Measurements from ENCODE around the gene MTIF2. TPM values are rescaled to one million over a fixed set of nuclear protein-coding genes. Genes with fewer than 3 reads are reported as not detected.

MTIF2 gene
- total and polyA plus RNA-seq, 8 donors = 7.1 to 32.1 (median 21.1) TPM

- TF ChIP-seq CTCF (IDR thresholded peaks at IDR 0.05) (no peak), POLR2AphosphoS5 (IDR thresholded peaks at IDR 0.05) (no peak), EP300 (IDR thresholded peaks at IDR 0.05) (no peak), POLR2A (IDR thresholded peaks at IDR 0.05) (no peak)
Observed at GRCh38 chr2:55223958-55224760, 44.9 kb downstream of the MTIF2 start.

GRCh38 chr2:55213822-55214221 is 55.2 kb downstream of the MTIF2 start:
- TF ChIP-seq CTCF (IDR thresholded peaks at IDR 0.05) = no peak
- no peak for TF ChIP-seq POLR2A (IDR thresholded peaks at IDR 0.05)
- TF ChIP-seq EP300 (IDR thresholded peaks at IDR 0.05) = no peak
- no peak for TF ChIP-seq POLR2AphosphoS5 (IDR thresholded peaks at IDR 0.05)
- Histone ChIP-seq H3K4me3 (no peak overlapping the region), H3K36me3 (no peaks in the 10 kb centered on the region), H3K4me1 (no peaks in the 10 kb centered on the region), H3K9me3 (no peaks in the 10 kb centered on the region), H3K27me3 (no peaks in the 10 kb centered on the region), H3K27ac (no peak overlapping the region)
- no peak for DNase-seq
- intact Hi-C loops (cut with DNase I; ENCODE audit: low total_unique reads) = no loop called here

More at GRCh38 chr2:55223958-55224760, 44.9 kb downstream of the MTIF2 start:
- H3K9me3 ChIP-seq = no peaks in the 10 kb centered on the region
- H3K27me3 ChIP-seq = no peaks in the 10 kb centered on the region
- peak overlapping the region; percentile 23 to 95 (median 93) for H3K27ac ChIP-seq
- peak overlapping the region; percentile 64 to 83 (median 66) for H3K4me3 ChIP-seq
- peaks cover 0 to under 1% (median 0%) of the 10 kb centered on the region in 4 donors for H3K36me3 ChIP-seq
- DNase-seq = peak in 1 of 2 donors; percentile 23
- H3K4me1 ChIP-seq = peaks cover 0 to 35% (median 15%) of the 10 kb centered on the region in 4 donors
- WGBS, 5 donors = 84 to 92% (median 88%) methylated on average over 18 to 25 of the region's 25 CpGs
- intact Hi-C loops (cut with DNase I; ENCODE audit: low total_unique reads) = no loop called here

- H3K4me1 ChIP-seq = no peaks in the 10 kb centered on the region
- peaks cover 0 to 35% (median 13%) of the 10 kb centered on the region in 4 donors for H3K36me3 ChIP-seq
- peaks cover 0 to 5% (median under 1%) of the 10 kb centered on the region in 4 donors for H3K9me3 ChIP-seq
- no peak overlapping the region for H3K27ac ChIP-seq
- intact Hi-C loops (cut with DNase I; ENCODE audit: low total_unique reads) = no loop called here
- TF ChIP-seq POLR2A (IDR thresholded peaks at IDR 0.05) = no peak
- no peak for TF ChIP-seq CTCF (IDR thresholded peaks at IDR 0.05)
- TF ChIP-seq EP300 (IDR thresholded peaks at IDR 0.05) = no peak
- TF ChIP-seq POLR2AphosphoS5 (IDR thresholded peaks at IDR 0.05) = no peak
- H3K27me3 ChIP-seq = no peaks in the 10 kb centered on the region
- H3K4me3 ChIP-seq = no peak overlapping the region
- 82 to 100% (median 97%) methylated on average over 2 of the region's 2 CpGs for WGBS, 5 donors
- DNase-seq = no peak
Observed at GRCh38 chr2:55204950-55205349, 64.1 kb downstream of the MTIF2 start.

- no peak for DNase-seq
- Histone ChIP-seq H3K4me3 (no peak overlapping the region), H3K27me3 (no peaks in the 10 kb centered on the region), H3K9me3 (peaks cover 0 to 5% (median 2%) of the 10 kb centered on the region in 4 donors), H3K27ac (no peak overlapping the region), H3K36me3 (peaks cover 0 to 35% (median 17%) of the 10 kb centered on the region in 4 donors), H3K4me1 (no peaks in the 10 kb centered on the region)
- TF ChIP-seq EP300 (IDR thresholded peaks at IDR 0.05) (no peak), POLR2A (IDR thresholded peaks at IDR 0.05) (no peak), CTCF (IDR thresholded peaks at IDR 0.05) (no peak), POLR2AphosphoS5 (IDR thresholded peaks at IDR 0.05) (no peak)
- WGBS, 5 donors = 97 to 98% (median 98%) methylated on average over 3 of the region's 3 CpGs
- intact Hi-C loops (cut with DNase I; ENCODE audit: low total_unique reads) = no loop called here
Observed at GRCh38 chr2:55204536-55204935, 64.5 kb downstream of the MTIF2 start.

Measured in stomach (tissue), 9 donors.